Skeletal muscle tissue (tissue), 4 donors: ENCODE results near the gene COL8A1. TPM values are rescaled to one million over a fixed set of nuclear protein-coding genes. Genes with fewer than 3 reads are reported as not detected.

Source experiments
- H3K27ac ChIP-seq: one replicate; pipeline ENCODE4 v1.7.0; 2013; ENCODE audit warnings: mild to moderate bottlenecking, low read depth, low read length, inconsistent platforms
- H3K27me3 ChIP-seq, 3 donors: one replicate each; pipeline ENCODE4 v1.7.0; 2013; ENCODE audit warnings: low read length in 3 of 3; ENCODE audit not compliant: control insufficient read depth in 3 of 3, insufficient read depth in 3 of 3
- H3K36me3 ChIP-seq, 3 donors: one replicate each; pipeline ENCODE4 v1.7.0; 2013; ENCODE audit warnings: low read length in 3 of 3; ENCODE audit not compliant: control insufficient read depth in 3 of 3, insufficient read depth in 3 of 3
- H3K4me1 ChIP-seq, 3 donors: one replicate each; pipeline ENCODE4 v1.7.0; 2013; ENCODE audit warnings: low read length in 3 of 3, mild to moderate bottlenecking in 3 of 3; ENCODE audit not compliant: control insufficient read depth in 3 of 3, insufficient read depth in 3 of 3
- H3K4me3 ChIP-seq, 3 donors: one replicate each; pipeline ENCODE4 v1.7.0; 2013; ENCODE audit warnings: low read length in 3 of 3
- H3K9ac ChIP-seq, 3 donors: one replicate each; pipeline ENCODE4 v1.7.0; 2013; ENCODE audit warnings: low read length in 3 of 3, mild to moderate bottlenecking in 3 of 3, moderate library complexity in 2 of 3, low read depth in 1 of 3
- H3K9me3 ChIP-seq, 3 donors: one replicate each; pipeline ENCODE4 v1.7.0; 2013; ENCODE audit warnings: low read length in 3 of 3; ENCODE audit not compliant: control insufficient read depth in 3 of 3
- total RNA-seq: library from RNA; depleted of rRNA; stranded (reverse); fragments of >200 nt; gene quantifications from one replicate; pipeline ENCODE4 v1.2.3, GENCODE V29; 2014
- donor health status: Osteomylitis.

COL8A1 gene
- total RNA-seq, 1 donor from 2014 or later = 1.6 TPM

- peaks cover 0 to 3% (median 1%) of the 10 kb centered on the region in 3 donors for H3K36me3 ChIP-seq
- no peaks in the 10 kb centered on the region for H3K27me3 ChIP-seq
- no peak overlapping the region for H3K9ac ChIP-seq
- H3K4me1 ChIP-seq = peaks cover under 1 to 18% (median 1%) of the 10 kb centered on the region in 3 donors
- H3K27ac ChIP-seq = peak overlapping the region; percentile 3
- no peaks in the 10 kb centered on the region for H3K9me3 ChIP-seq
- H3K4me3 ChIP-seq = no peak overlapping the region
These were observed 185.6 kb downstream of the COL8A1 start for GRCh38 chr3:99823723-99824711.

GRCh38 chr3:99825004-99825640, 186.7 kb downstream of the COL8A1 start:
- Histone ChIP-seq H3K36me3 (peaks cover 5 to 9% (median 8%) of the 10 kb centered on the region in 3 donors), H3K9ac (no peak overlapping the region), H3K27ac (no peak overlapping the region)

GRCh38 chr3:99829844-99830243, 191.4 kb downstream of the COL8A1 start:
- no peaks in the 10 kb centered on the region for H3K27me3 ChIP-seq
- no peak overlapping the region for H3K27ac ChIP-seq
- peaks cover 8 to 16% (median 11%) of the 10 kb centered on the region in 3 donors for H3K36me3 ChIP-seq
- no peaks in the 10 kb centered on the region for H3K4me1 ChIP-seq
- H3K4me3 ChIP-seq = no peak overlapping the region
- no peaks in the 10 kb centered on the region for H3K9me3 ChIP-seq
- no peak overlapping the region for H3K9ac ChIP-seq

More at GRCh38 chr3:99825004-99825640, 186.7 kb downstream of the COL8A1 start:
- H3K4me1 ChIP-seq = peaks cover 0 to 15% (median 0%) of the 10 kb centered on the region in 3 donors
- no peak overlapping the region for H3K4me3 ChIP-seq
- H3K27me3 ChIP-seq = no peaks in the 10 kb centered on the region
- H3K9me3 ChIP-seq = no peaks in the 10 kb centered on the region

GRCh38 chr3:99833617-99834205, 195.3 kb downstream of the COL8A1 start:
- H3K27me3 ChIP-seq = no peaks in the 10 kb centered on the region
- H3K27ac ChIP-seq = no peak overlapping the region
- no peak overlapping the region for H3K9ac ChIP-seq
- no peak overlapping the region for H3K4me3 ChIP-seq
- no peaks in the 10 kb centered on the region for H3K9me3 ChIP-seq
- H3K36me3 ChIP-seq = peaks cover 7 to 16% (median 11%) of the 10 kb centered on the region in 3 donors
- H3K4me1 ChIP-seq = no peaks in the 10 kb centered on the region

GRCh38 chr3:99834211-99834957, 196.0 kb downstream of the COL8A1 start:
- Histone ChIP-seq H3K27me3 (no peaks in the 10 kb centered on the region), H3K9me3 (no peaks in the 10 kb centered on the region), H3K9ac (no peak overlapping the region), H3K36me3 (peaks cover 5 to 12% (median 10%) of the 10 kb centered on the region in 3 donors), H3K27ac (no peak overlapping the region), H3K4me1 (no peaks in the 10 kb centered on the region), H3K4me3 (no peak overlapping the region)

GRCh38 chr3:99836681-99837080, 198.3 kb downstream of the COL8A1 start:
- Histone ChIP-seq H3K4me1 (no peaks in the 10 kb centered on the region), H3K27ac (no peak overlapping the region), H3K9me3 (no peaks in the 10 kb centered on the region), H3K36me3 (no peaks in the 10 kb centered on the region), H3K4me3 (no peak overlapping the region), H3K27me3 (no peaks in the 10 kb centered on the region), H3K9ac (no peak overlapping the region)

- no peaks in the 10 kb centered on the region for H3K36me3 ChIP-seq
- no peak overlapping the region for H3K4me3 ChIP-seq
- H3K4me1 ChIP-seq = no peaks in the 10 kb centered on the region
- no peaks in the 10 kb centered on the region for H3K9me3 ChIP-seq
- no peak overlapping the region for H3K27ac ChIP-seq
- H3K27me3 ChIP-seq = no peaks in the 10 kb centered on the region
- H3K9ac ChIP-seq = no peak overlapping the region
These were observed 199.3 kb downstream of the COL8A1 start for GRCh38 chr3:99837715-99838114.

GRCh38 chr3:99838755-99839154, 200.4 kb downstream of the COL8A1 start:
- Histone ChIP-seq H3K27me3 (no peaks in the 10 kb centered on the region), H3K4me1 (peaks cover 3 to 6% (median 3%) of the 10 kb centered on the region in 3 donors), H3K9me3 (no peaks in the 10 kb centered on the region), H3K36me3 (no peaks in the 10 kb centered on the region), H3K9ac (no peak overlapping the region), H3K27ac (no peak overlapping the region), H3K4me3 (no peak overlapping the region)

- Histone ChIP-seq H3K27me3 (no peaks in the 10 kb centered on the region), H3K4me1 (peaks cover 5 to 8% (median 8%) of the 10 kb centered on the region in 3 donors), H3K36me3 (no peaks in the 10 kb centered on the region), H3K9ac (no peak overlapping the region), H3K4me3 (no peak overlapping the region), H3K27ac (no peak overlapping the region), H3K9me3 (no peaks in the 10 kb centered on the region)
These were observed 201.2 kb downstream of the COL8A1 start for GRCh38 chr3:99839613-99840012.
